GM12875 (cell line): ENCODE measurements around the gene CNIH2.

Experiments used
- H3K4me3 ChIP-seq: one replicate; pipeline ENCODE4 v1.5.1; 2011; ENCODE audit warnings: low read depth, low read length, control low read depth
- CTCF ChIP-seq: IDR thresholded peaks from 2 replicates; pipeline ENCODE4 v1.5.1; 2011; ENCODE audit warnings: low read depth, mild to moderate bottlenecking, control low read depth, inconsistent platforms, low read length, moderate library complexity, borderline replicate concordance; ENCODE audit not compliant: insufficient read depth

The CNIH2 gene

DNA sequence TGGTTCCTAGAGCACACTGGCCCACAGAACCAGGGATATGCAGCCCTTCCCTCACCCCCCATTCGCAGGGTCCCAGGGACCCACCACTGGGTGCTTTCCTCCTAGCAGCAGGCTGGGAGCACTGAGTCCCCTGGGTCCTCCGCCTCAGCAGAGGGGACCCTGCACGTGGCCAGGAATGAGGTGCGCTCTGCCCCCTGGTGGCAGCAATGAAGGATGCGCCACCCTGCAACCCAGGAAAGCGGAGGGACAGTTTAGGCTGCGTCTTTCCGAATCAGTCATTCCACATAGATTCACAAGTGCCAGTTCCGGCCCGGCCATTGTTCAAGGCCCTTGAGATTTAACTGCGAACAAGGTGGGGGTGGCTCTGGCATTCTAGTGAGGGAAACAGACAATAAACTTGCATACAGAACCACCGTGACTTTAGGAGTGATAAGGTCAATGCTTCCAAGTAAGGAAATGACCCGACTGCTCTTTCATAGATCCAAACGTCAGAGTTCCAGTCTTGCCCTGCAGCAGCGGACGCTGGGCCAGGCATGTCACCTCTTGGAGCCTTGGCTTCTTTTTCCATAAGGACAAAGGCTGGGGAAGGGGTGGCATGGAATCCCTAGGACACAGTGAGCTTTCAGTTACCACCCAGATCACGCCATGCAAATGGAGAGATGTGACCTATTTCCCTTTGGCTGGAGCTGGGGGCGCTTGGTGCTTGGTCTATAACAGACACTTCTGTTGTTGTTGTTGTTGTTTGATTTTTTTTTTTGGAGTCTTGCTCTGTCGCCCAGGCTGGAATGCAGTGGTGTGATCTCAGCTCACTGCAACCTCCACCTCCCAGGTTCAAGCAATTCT, 50.5 kb downstream of the CNIH2 start:
- no peak overlapping the region for H3K4me3 ChIP-seq

DNA sequence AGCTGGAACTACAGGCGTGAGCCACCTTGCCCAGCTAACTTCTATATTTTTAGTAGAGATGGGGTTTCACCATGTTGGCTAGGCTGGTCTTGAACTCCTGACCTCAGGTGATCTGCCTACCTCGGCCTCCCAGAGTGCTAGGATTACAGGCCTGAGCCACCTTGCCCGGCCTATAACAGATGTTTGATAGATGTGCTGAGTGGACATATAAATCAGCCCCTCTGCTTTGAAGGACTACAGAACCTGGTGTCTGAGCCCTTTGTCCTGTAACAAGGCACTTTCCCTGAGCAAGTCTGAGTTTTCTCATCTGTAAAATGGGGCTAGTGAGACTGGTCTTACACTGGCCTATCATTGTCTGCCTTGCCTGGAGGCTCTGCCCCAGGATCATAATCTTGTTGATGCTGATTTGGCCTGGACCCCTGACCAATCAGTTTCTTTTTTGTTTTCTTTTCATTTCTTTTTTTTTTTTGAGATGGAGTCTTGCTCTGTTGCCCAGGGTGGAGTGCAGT, 51.2 kb downstream of the CNIH2 start:
- no peak for TF ChIP-seq CTCF

More for the DNA sequence above, 50.5 kb downstream of the CNIH2 start:
- TF ChIP-seq CTCF = peak; percentile 91

DNA sequence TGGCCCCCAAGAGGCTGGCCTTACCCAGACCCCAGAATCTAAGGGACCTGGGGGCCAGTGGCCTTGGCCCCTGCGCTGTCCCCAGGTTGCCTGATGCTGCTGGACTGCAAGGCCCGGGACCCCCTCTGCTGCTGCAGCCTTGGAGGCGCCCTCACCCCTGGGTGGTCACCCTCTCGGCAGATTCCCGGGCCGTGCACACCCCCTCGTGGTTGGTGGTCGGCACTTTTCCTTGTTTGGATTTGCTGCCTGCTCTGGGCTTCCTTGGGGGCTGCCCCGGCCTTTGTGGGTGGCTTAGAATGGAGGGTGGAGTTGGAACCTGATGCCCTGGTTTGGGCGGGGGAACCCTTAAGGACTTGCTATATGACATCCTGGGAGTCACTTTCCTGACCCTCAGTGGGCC, 53.0 kb downstream of the CNIH2 start:
- H3K4me3 ChIP-seq = no peak overlapping the region
- no peak for TF ChIP-seq CTCF

More for the DNA sequence above, 51.2 kb downstream of the CNIH2 start:
- no peak overlapping the region for H3K4me3 ChIP-seq

GRCh38 chr11:66331542-66332370, 53.8 kb downstream of the CNIH2 start:
- no peak overlapping the region for H3K4me3 ChIP-seq
- TF ChIP-seq CTCF = no peak

- no peak for TF ChIP-seq CTCF
- H3K4me3 ChIP-seq = no peak overlapping the region
These were observed 54.6 kb downstream of the CNIH2 start for GRCh38 chr11:66332371-66333219.

- TF ChIP-seq CTCF = no peak
These were observed 55.4 kb downstream of the CNIH2 start for GRCh38 chr11:66333220-66333877.

More at GRCh38 chr11:66333220-66333877, 55.4 kb downstream of the CNIH2 start:
- H3K4me3 ChIP-seq = no peak overlapping the region
